ENCODE measurements around the gene SNX27.

Gene SNX27

GRCh38 chr1:151711951-151712350, 100.1 kb downstream of the SNX27 start:
- DNase-seq (ENCODE audit: extremely low read depth, low read depth) = no peak
- TF ChIP-seq CTCF (IDR thresholded peaks at IDR 0.05; ENCODE audit: low read depth, low read length) = no peak

GRCh38 chr1:151713044-151713443, 101.2 kb downstream of the SNX27 start:
- no peak for TF ChIP-seq CTCF (IDR thresholded peaks at IDR 0.05; ENCODE audit: low read depth, low read length)
- DNase-seq (ENCODE audit: extremely low read depth, low read depth) = no peak

- no peak for TF ChIP-seq CTCF (IDR thresholded peaks at IDR 0.05; ENCODE audit: low read depth, low read length)
Observed at GRCh38 chr1:151713874-151714273, 102.0 kb downstream of the SNX27 start.

GRCh38 chr1:151714820-151715725, 103.2 kb downstream of the SNX27 start:
- no peak for DNase-seq (ENCODE audit: extremely low read depth, low read depth)
- TF ChIP-seq CTCF (IDR thresholded peaks at IDR 0.05; ENCODE audit: low read depth, low read length) = no peak

More at GRCh38 chr1:151713874-151714273, 102.0 kb downstream of the SNX27 start:
- no peak for DNase-seq (ENCODE audit: extremely low read depth, low read depth)

GRCh38 chr1:151715726-151716404, 104.0 kb downstream of the SNX27 start:
- no peak for DNase-seq (ENCODE audit: extremely low read depth, low read depth)
- no peak for TF ChIP-seq CTCF (IDR thresholded peaks at IDR 0.05; ENCODE audit: low read depth, low read length)

- TF ChIP-seq CTCF (IDR thresholded peaks at IDR 0.05; ENCODE audit: low read depth, low read length) = no peak
- no peak for DNase-seq (ENCODE audit: extremely low read depth, low read depth)
Observed at GRCh38 chr1:151716405-151716762, 104.5 kb downstream of the SNX27 start.
